Measurements from ENCODE around the gene PEPD.

The PEPD gene

DNA sequence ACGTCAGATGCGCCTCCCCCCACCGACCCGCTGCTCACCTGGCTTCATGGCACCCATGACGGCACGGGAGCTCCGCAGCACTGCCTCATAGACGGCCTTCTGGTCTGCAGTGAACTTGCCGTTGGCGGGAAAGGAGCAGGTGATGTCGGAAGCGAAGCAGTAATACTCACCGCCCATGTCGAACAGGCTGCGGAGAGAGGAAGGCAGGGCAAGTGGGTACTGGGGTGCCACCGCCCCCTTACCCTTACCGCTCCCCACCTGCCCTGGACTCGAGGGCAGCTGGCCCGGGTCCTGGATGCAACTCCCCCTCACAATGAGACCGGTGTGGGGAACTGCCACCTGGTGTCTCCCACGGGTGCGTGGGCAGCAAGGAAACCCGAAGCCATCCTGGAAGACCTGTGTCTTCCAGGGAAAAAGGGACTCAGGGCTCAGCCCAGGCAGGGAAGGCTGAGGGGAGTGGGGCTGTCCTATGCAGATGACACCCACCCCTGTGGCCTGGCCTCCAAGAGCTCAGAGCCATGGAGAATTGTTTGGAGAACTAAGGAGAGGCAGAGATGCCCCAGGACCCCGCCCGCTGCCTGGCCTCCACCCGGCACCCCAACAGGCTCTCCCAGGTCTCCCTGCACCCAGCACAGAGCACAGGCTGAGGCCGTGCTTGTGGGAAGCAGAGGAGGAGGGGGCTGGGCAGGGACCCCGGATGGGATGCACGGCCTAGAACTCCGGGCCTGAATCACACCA, 119.7 kb downstream of the PEPD start:
- in situ Hi-C loops (cut with MboI; ENCODE audit: low sequenced_read_pairs) = loop anchor here (5.0 to 25.0 kb wide), 3 partner anchors 165 to 415 kb away; partner anchors contain the start of gene WDR88

DNA sequence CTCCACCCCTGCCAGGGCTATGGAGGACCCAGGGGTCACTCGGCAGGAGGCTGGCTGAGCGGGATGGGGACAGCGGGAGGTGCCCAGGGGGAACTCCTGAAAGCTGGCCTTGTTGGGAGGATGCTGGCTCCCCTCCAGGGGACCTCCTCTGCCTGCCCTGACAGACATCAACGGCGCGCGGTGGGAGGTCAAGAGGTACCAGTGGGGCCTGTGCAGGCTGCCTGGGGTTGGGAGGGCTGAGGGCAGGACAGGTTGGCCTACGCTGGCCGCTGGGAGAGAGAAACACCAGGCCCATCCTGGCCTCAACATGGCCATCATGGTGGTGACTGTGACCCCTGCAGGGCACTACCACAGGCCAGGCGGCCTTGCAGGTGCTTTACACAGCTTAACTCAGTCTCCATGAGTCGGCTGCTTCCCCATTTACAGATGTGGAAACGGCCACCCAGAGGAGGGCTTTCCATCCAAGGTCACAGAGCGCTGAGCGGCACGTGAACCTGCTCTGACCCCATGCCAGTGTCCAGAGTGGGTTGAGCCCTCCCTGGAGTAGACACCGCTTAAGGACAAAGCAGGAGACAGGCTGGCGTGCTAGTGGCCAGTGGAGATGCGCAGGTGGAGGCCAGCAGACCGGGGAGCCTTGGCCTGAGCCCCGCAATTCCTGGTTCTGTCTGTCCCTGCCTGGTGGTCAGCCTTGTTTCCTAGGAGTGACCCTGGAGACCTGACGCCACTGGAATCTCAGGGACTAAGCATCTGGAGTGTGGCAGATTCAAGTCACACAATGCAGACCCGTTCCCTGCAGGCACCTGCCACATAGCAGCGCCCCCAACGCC, 120.5 kb downstream of the PEPD start:
- in situ Hi-C loops (cut with MboI; ENCODE audit: low sequenced_read_pairs) = loop anchor here (5.0 to 25.0 kb wide), 3 partner anchors 164 to 414 kb away; partner anchors contain the start of gene WDR88

DNA sequence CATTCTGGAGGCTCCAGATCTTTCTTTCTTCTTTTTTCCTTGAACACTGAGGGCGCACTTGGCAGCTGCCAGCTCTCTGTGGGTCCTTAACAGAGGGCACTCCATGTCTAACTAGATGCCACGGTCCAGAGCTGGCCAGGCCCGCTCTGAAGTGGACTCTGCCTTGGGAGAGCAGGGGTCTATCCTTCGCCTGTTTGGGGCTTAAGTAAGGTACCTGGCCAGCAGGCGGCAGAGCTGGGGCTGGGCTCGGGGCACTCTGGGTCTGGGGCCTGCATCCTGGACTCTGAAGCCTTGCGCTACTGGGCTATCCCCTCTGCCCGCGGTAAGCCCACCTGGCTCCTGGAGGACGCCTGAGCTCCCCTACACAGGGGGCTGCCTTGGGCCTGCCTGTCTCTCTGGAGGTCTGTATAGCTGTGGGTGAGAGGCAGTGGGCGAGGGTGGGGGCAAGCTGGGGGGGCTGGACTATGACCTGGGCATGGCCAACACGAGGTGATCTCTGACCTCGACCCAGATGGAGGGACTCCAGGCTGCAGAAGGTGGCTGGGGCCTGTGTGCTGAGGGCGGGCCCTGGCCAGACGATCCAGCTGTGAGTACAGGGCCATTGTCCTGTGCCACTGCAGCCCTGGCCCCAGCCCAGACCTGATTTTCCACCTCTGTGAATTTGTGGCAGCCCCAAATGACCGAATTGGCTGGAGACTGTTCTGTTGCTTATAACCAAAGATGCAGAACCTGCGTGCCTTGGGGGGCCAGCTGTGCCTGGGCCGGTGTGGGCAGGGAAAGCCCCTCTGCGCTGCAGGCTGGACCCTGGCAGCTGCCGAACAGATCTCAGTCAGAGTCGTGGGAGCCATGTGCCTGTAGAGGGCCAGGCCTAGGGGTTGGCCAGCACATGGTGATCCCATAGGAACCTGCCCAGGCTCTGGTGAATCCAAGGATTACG, 121.6 kb downstream of the PEPD start:
- in situ Hi-C loops (cut with MboI; ENCODE audit: low sequenced_read_pairs) = loop anchor here (5.0 to 25.0 kb wide), 3 partner anchors 163 to 413 kb away; partner anchors contain the start of gene WDR88

DNA sequence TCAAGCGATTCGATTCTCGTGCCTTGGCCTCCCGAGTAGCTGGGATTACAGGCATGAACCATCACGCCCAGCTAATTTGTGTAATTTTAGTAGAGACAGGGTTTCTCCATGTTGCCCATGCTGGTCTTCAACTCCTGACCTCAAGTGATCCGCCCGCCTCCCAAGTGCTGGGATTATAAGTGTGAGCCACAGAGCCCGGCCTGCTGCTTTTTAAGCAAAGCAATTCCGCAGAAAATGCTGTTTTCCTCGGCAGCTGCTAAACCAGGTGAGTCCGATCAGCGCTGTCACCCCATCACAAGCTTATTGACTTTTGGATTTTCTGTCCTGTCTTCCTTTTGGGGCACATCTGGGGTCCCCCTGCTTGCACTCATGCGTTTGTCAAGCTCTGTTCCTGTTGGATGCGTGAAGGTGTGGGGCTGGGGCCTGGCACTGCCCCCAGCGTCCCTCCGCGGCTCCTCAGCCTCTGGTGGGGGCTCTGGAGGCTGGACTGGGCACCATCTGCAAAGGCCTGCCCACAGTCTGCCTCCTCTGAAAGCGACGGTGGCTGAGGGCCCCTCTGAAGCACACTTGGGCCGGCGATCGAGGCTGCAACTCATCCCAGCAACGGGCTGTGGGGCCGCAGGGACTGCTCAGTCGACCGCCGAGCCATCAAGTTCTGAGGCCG, 122.4 kb downstream of the PEPD start:
- in situ Hi-C loops (cut with MboI; ENCODE audit: low sequenced_read_pairs) = no loop called here

DNA sequence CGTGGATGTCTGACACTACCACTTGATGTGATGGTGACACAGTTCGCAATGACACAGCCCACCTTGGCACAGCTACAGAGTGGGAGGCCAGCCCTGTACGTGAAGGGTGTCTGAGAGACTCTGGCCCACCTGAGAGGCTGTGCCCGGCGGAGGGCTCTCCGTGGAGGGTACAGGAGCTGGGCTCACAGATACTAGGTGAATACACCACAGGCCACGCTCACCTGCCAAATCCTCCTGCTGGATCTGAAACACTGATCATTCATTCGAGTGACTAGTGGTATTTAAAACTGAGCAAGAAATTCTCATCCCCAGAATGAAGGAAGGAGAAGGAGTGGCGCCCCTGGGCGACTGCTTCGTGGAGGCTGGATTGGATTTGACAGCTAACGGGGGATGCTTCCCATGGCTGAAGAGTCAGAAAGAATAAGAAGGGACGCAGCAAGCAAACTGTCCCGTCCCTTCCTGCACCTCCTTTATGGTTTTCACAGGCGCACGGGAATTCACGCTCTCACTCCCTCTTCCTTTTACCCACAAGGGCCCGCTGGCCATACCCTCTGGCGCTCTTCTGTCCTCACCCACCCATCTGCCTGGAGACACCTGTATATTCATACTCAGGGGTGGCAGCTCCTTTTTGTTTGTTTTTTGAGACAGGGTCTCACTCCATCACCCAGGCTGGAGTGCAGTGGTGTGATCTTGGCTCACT, 123.1 kb downstream of the PEPD start:
- in situ Hi-C loops (cut with MboI; ENCODE audit: low sequenced_read_pairs) = no loop called here

DNA sequence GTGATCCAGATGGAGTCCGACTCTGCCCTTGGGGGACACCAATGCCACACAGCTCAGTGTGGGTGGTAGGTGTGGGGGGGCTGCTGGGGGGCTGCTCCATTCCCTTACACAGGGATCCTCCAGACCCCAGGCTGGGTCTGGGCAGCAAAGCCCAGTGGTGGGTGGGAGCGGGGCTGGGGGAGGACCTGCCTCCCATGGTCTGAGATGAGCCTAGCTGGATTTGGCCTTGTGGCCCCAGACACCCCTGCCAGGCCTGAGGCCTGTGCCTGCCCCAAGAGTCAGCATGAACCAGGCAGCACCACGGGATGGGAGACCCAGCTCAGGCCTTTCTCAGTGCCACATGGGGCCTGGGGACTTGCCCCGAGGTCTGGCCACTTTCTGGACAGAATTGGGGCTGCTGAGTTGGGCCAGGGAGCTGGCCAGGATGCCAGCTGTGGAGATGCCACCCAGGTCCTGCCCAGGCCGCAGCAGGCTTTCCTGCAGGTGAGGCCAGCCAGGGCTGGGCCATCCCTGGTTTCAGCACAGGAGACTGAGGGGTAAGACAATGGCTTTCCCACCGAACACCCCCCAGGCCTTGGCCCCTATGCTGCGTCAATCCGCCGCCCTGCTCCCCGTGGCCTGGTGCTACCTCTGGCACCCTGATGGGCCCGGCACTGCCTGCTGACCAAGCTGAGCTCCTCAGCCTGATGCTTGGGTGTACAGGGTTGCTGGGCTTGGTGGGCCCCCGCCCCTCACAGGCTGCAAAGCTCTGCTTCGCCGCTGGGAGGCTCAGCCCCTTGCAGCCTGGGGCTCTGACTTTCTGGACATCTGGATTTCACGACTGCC, 123.8 kb downstream of the PEPD start:
- in situ Hi-C loops (cut with MboI; ENCODE audit: low sequenced_read_pairs) = no loop called here

DNA sequence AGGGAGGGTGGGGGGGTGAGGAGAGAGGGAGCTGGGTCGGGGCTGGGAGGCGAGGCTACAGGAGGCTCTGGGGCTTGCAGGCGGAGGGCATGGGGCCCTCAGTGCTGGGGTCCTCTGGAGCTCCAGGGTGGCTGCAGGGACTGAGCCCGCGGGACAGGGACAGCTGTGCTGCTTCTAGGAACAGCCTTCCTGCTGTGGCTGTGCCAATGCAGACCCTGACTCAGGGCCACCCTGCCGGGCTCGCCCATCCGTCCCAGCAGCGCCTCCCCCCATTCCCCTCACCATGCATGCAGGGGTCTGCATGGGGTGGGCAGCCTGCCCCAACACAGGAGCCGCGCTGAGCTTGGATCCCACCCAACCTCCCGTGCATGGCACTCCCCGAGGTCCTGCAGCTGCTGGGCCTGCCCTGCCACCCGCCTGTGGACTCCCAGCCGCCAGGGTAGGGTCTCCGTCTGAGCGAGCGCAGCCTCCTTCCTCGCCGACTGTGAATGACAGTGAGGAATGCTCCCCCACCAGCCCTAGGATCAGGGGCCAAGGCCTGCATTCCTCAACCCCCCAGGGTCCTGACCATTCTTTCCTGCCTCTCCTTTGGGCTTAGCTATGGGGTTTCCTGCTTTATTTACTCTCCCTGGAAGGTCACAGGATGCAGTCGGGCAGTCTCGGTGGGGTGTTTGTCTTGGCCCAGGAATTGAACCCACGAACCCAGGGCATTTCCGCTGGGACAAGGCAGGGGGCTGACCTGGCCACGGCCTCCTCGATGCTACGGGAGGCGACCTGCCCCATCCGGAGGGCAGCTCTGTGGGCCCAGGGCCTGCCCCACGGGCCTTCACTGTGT, 124.7 kb downstream of the PEPD start:
- in situ Hi-C loops (cut with MboI; ENCODE audit: low sequenced_read_pairs) = no loop called here

DNA sequence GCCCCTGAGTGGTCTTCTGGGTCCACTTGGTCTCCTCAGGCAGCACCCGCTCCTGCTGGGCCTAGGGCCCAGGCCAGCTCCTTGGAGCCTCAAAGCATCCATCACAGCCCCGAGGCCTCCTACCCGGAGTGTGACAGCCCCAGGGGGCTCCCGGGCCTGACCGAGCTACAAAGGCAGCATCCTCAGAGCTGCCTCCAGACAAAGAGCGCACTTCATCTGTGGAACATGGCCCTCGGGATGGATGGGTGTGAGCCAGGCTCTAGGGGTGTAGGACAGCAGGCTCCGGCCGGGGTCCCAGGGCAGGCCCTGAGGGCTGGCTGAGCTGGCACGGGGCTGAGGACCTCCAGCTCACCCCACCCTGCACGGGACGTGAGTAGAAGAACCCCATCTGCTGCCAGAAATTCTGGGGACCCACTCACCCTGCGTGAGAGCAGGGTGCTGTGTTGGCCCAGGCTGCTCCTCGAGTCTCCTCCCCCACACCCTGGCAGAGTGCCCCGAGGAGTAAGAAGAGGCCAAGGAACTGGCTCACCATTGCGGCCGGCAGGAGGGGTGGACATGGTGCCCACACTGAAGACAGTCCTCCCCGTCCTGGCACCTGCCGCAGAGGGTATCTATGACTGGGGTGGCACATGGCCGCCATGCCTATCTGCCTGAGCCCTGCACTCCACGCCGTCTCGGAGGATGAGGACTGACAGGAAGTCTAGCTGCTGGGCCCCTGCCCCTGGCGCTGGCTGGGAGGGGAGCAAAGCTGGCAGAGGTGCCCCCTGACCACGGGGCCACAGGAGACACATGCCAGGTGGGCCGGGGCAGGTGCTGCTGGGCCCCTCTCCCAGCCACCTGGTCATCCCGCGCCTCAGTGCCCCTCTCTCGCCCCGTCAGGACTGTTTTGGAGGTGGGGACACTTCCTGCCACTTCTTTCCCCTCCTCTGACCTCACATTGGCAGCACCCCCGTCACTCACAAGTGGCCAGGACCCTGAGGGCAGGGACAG, 125.7 kb downstream of the PEPD start:
- in situ Hi-C loops (cut with MboI; ENCODE audit: low sequenced_read_pairs) = no loop called here

DNA sequence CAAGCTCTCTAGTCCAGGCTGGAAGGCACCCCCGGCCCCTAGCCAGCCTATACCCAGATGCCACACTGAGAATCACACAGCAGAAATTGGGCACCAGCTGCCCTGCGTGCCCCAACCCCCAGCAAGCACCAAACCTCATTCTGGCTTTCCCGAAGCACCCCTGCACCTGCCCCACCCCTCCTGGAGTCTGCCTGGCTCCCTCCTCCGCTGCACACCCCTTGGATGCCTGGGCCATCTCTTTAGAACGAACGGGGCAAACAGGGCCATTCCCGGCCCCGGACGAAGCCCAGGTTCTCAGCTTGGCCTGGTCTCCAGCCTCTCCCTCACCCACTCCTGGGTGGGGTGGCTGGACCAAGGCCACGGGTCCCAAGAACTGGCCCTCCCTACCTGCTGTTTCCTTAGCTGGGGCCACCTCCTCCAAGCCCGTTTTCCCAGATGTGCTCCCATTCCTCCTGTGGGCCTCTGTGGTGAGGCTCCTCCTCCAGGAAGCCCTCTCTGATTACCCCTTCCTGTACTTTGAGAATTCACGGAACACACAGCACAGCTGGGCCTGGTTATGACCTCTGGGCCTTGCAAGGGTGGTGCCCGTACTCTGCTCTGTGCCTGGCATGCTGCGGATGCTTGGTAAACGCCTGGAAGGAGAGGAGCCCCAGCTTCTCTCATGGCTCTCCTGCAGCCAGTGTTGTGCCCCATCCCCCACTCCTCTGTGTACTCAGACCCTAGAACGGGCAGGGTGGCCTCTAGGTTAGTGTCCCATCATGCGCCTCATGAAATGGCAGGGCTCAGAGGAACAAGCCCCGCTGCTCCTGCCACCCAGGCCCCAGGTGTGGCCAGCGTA, 126.6 kb downstream of the PEPD start:
- in situ Hi-C loops (cut with MboI; ENCODE audit: low sequenced_read_pairs) = no loop called here

DNA sequence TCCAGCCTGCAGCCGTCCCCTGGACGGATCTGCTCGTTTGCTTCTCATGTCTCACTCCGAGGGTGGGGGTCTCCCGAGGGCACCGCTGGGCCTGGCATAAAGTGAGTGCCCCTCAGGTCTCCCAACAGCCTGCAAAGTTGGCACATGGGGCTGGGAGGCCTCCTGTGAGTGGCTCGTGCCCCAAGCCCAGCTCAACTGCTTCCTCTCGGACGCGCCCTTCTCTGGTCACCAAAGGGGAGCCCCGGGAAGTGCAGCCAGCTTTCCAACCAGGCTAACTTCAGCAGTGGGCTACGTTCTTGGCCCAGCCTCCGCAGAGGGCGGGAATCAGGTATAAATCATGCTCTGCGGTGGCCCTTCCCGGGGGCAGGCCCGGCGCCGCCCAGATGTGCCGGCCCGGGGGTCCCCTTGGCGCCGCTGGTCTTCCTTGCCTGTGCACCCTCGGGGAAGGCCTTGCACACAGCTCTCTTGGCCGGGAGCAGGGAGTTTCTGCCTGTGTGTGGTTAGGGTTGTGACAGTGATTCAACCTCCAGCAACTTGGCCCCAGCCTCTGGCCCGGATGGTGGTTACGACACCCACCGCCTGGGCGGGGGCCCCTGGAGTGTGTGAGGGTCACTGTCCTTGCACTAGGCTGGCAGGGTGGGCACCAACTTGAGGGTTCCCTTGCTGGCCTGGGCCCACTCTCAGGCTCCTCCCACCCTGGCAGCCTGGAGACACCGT, 127.4 kb downstream of the PEPD start:
- in situ Hi-C loops (cut with MboI; ENCODE audit: low sequenced_read_pairs) = no loop called here

DNA sequence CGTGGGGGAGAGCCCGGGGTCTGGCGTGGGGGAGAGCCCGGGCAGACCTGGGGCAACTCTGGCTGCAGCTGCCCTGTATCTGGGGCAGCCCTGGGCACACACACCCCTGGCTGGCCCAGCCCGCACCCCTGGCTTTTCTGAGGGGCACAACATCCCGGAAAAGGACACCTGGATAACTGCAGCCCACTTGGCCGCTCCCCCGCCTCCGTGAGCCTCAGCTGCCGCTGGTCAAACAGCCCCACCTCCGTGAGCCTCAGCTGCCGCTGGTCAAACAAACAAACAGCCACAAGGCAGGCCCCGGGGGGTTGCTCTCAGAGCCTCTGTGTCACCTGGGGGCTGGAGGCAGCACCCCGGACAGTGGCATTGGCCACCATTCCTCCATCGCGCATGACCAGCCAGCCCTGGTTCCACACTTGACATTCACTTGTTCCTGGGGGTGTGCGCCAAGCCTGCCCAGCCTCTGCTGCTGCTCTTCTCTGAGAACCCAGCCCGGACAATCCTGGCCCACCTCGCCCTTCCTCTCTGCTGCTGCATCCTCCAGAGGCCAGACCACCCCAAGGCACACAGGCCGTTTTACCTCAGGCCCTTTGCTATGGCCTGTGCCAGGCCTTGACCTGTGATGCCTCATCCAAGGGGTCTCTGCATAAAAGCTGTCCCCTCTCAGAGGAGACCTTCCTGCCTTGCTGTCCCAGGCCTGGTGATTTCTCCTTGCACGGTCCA, 128.1 kb downstream of the PEPD start:
- in situ Hi-C loops (cut with MboI; ENCODE audit: low sequenced_read_pairs) = no loop called here

DNA sequence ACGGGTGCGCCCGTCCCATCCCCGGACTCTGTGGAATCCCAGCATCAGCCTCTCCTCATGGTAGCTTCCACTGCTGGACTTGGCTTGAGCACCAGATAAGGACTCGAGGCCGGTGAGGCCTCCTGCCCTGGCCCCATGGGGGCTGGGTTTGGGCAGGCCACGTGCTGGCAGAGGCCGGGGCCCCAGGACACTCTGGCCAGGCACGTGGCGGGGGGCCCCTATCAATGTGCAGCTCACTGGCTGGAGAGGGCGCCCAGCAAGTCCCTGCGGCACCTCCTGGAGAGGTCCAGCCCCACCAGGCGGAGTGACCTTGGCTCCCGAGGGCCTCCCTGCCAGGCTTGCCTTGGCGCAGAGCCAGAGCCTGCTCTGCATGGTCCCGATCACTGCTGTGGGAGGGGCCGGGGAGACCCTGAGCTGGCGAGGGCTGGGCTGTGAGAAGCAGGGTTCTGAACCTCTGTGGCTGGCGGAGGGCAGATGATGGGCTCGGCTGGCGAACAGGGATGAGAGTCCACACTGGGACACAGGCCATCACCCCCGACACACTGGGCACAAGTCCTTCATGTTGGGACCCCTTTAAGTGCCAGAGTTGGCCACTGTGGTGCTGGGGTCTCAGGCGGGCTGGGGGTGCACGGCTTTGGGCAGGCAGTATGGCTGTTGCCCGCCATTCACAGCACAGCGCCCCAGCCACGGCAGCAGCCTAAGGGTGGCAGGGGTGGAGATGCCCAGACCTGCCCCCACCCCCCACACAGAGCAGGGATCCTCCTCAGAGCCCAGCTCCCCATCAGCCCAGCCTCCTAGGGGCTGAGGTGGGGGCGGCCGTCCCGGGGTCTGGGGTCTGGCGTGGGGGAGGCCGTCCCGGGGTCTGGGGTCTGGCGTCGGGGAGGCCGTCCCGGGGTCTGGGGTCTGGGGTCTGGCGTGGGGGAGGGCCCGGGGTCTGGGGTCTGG, 129.0 kb downstream of the PEPD start:
- in situ Hi-C loops (cut with MboI; ENCODE audit: low sequenced_read_pairs) = no loop called here

DNA sequence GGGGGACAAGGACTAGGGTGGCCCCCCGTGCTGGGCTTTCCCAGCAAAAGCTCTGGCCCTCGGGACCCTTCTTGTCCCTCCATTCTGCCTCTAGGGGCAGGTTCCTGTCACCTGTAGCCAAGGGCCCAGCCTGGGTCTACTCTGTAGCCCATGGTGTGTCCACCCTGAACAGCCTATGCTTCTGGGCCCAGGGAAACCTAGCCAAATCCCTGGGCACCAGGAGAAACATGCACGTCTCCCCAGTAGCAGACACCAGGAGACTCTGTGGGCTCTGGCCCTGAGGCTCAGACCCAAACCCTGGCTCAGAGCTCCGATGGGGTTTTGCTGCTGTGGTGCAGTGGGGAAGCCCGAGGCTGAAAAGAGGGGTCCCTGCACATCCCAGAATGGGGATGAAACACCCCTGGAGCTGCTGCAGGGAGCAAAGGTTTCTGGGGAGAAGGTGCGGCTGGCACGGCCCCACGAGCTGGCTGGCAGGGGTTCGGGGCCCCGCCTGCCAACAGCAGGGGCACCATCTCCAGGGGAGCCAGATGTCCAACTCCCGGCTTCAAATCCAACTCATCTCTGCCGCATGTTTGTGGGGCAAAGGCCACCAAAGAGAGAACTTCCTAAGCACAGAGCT, 129.9 kb downstream of the PEPD start:
- in situ Hi-C loops (cut with MboI; ENCODE audit: low sequenced_read_pairs) = no loop called here

Measured in HL-60/S4 (cell line).